ENCODE measurements around the gene CUEDC1. TPM values are rescaled to one million over a fixed set of nuclear protein-coding genes. Genes with fewer than 3 reads are reported as not detected.

CUEDC1 gene
- total RNA-seq, 1 donor = 25.7 TPM

- H3K4me3 ChIP-seq (ENCODE audit: low read depth, low read length) = peak overlapping the region; percentile 3
- peak; percentile 77 for TF ChIP-seq CTCF (IDR thresholded peaks at IDR 0.05; ENCODE audit: insufficient read depth, low read length)
- peak; percentile 98 for DNase-seq (ENCODE audit: low read depth)
Observed at GRCh38 chr17:57875290-57876022, 79.8 kb downstream of the CUEDC1 start.

GRCh38 chr17:57874434-57875289 lies 80.5 kb downstream of the CUEDC1 start:
- H3K4me3 ChIP-seq (ENCODE audit: low read depth, low read length) = peak overlapping the region; percentile 13
- TF ChIP-seq CTCF (IDR thresholded peaks at IDR 0.05; ENCODE audit: insufficient read depth, low read length) = no peak
- DNase-seq (ENCODE audit: low read depth) = peak; percentile 84

- no peak for DNase-seq (ENCODE audit: low read depth)
- H3K4me3 ChIP-seq (ENCODE audit: low read depth, low read length) = no peak overlapping the region
Observed at GRCh38 chr17:57874058-57874419, 81.2 kb downstream of the CUEDC1 start.

GRCh38 chr17:57873261-57874057 lies 81.8 kb downstream of the CUEDC1 start:
- no peak overlapping the region for H3K4me3 ChIP-seq (ENCODE audit: low read depth, low read length)
- DNase-seq (ENCODE audit: low read depth) = no peak
- no peak for TF ChIP-seq CTCF (IDR thresholded peaks at IDR 0.05; ENCODE audit: insufficient read depth, low read length)

More at GRCh38 chr17:57874058-57874419, 81.2 kb downstream of the CUEDC1 start:
- TF ChIP-seq CTCF (IDR thresholded peaks at IDR 0.05; ENCODE audit: insufficient read depth, low read length) = no peak

GRCh38 chr17:57872536-57872935 lies 82.7 kb downstream of the CUEDC1 start:
- no peak for DNase-seq (ENCODE audit: low read depth)
- no peak for TF ChIP-seq CTCF (IDR thresholded peaks at IDR 0.05; ENCODE audit: insufficient read depth, low read length)
- no peak overlapping the region for H3K4me3 ChIP-seq (ENCODE audit: low read depth, low read length)

- no peak for DNase-seq (ENCODE audit: low read depth)
- H3K4me3 ChIP-seq (ENCODE audit: low read depth, low read length) = no peak overlapping the region
- TF ChIP-seq CTCF (IDR thresholded peaks at IDR 0.05; ENCODE audit: insufficient read depth, low read length) = no peak
Observed at GRCh38 chr17:57871863-57872262, 83.3 kb downstream of the CUEDC1 start.
